Endothelial cell of coronary artery (primary cell): ENCODE measurements around the gene TPRKB. TPM values are rescaled to one million over a fixed set of nuclear protein-coding genes. Genes with fewer than 3 reads are reported as not detected.

Experiments used
- total RNA-seq: library from RNA; depleted of rRNA; stranded (reverse); fragments of >200 nt; gene quantifications from 2 replicates; pipeline ENCODE4 v1.2.3, GENCODE V29; 2014

TPRKB gene
- 25.7 and 45.5 TPM in 2 replicates for total RNA-seq

DNA sequence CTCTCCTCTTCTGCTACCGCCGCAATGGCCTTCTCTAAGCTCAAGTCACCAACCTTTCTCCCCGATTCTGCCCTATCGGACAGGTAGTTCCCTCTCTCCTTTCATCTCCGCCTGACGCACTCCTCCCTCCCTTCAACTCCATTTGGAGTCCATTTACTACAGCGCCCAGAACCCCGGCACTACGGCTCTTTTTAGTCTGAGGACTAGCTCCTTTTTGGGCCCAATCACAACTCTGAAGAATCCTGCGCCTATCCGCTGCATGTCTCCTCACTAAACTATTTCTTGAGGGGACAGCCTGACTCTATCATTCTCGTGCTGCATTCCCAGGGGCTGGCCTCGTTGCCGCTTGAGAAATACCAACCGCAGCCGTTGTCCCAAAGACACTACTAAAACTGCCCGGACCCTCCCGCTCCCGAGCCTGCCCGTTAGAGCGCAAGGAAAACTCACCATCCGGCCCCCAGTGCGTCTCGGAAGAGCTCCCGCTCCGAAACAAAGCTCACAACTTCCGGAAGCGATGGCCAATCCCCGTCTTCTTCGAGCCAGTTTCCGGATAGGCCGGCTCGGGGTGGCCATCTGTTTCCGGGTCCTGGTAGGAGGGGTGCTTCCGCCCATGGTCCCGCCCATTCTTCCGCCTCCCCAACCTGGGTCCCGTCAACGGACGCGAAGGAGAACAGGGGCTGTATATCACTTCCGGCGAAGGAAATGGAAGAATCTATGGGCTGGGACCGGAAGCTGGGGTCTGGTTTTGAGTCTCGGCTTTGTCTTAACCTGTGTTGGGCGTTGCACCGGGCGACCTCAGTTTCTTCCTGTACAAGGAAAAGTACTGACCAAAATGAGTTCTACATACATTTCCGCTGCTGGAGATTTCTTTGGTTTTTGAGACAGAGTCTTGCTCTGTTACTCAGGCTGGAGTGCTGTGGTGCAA, at the start of gene TPRKB:
TSS of gene TPRKB (minus strand) at position 491 of the 925 bp plus-strand sequence. CDS start 2,776 bp downstream, outside the sequence.

DNA sequence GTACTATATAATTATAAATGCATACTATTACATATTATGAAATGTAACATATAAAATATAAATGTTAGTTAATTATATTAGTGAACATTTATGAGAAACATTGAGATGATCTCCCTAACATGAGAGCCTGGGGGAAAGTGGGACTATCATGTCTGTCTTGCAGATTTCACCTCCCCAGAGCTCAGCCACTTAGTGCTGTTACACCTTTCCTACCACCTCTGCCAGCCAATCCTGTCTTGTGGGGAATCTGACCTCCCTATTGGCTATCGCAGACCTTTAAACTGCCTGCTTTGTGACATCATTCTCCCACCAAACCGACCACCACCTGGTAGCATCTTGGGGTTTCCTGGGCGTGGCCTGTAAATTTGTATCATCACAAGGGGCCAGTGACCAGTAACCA, 46.7 kb upstream of the TPRKB start, which contains the start of gene C2orf78:
TSS of gene C2orf78 (plus strand) at position 301 of the 400 bp plus-strand sequence. CDS start 127 bp downstream, outside the sequence.

DNA sequence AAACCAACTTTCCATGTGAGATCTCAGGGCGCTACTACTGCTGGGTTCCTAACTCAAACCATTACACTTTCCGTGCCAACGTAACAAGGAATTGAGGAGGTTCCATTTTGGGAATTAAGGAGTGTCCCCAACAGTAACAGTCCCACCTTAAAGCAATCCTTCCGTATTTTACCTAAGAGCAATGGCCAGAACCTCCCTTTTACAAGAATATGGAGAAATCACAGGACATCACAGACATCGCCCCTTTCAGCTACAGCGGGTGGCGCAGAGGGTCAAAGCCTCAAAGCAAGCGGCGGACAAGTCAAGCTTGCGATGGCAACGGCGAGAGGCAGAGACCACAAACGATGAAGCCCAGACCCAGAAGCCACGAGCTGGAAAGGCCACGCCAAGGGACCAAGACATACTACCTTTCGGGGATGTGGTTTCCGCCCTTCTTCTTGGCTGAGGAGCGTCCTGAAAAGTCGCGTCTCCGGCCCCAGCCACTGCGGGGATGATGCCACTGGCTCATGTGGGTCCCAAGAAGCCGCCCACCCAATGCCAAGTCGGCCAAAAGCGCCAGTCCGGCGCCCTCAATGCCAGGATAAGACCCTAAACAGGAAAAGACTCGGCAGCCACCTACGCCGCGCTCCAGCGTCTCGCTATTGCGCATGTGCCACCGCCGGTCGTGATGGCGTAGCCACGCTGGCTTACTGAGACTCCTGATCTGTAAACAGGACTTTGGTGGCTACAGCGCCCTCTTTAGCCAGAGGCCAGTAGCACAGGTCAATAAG, 42.5 kb upstream of the TPRKB start, which contains the start of gene DUSP11:
TSS of gene DUSP11 (minus strand) at position 637 of the 770 bp plus-strand sequence. CDS start at position 508, 129 bp downstream.

Other genes with a start within 250 kb of the TPRKB start
- gene NAT8, start 94.9 kb downstream of the TPRKB start, total RNA-seq: not detected in 2 replicates
- 20.4 and 24.7 TPM in 2 replicates for gene DUSP11, start 42.8 kb upstream of the TPRKB start, total RNA-seq
- not detected in 2 replicates for gene C2orf78, start 46.8 kb upstream of the TPRKB start, total RNA-seq
- 8.1 and 14.8 TPM in 2 replicates for gene STAMBP, start 91.6 kb upstream of the TPRKB start, total RNA-seq
- gene ACTG2, start 155.7 kb upstream of the TPRKB start, total RNA-seq: under 0.01 TPM in 1 of 2 replicates, not detected in the other
- gene DGUOK, start 189.5 kb upstream of the TPRKB start, total RNA-seq: 26.3 and 30.1 TPM in 2 replicates
- 4.6 and 5.7 TPM in 2 replicates for gene TET3, start 247.6 kb upstream of the TPRKB start, total RNA-seq